ENCODE measurements around the gene WDR47. TPM values are rescaled to one million over a fixed set of nuclear protein-coding genes. Genes with fewer than 3 reads are reported as not detected.

WDR47 gene
- total RNA-seq, 1 experiment from 2014 or later, result 3.6 TPM

- Histone ChIP-seq H3K36me3 (ENCODE audit: control insufficient read depth, insufficient read depth, low read length) (no peaks in the 10 kb centered on the region), H3K27me3 (replicated peaks; ENCODE audit: control insufficient read depth, insufficient read depth, low read length) (no peaks in the 10 kb centered on the region), H3K4me3 (ENCODE audit: low read depth, low read length) (no peak overlapping the region), H3K9me3 (no peaks in the 10 kb centered on the region), H3K4me1 (no peaks in the 10 kb centered on the region)
- DNase-seq, result no peak
- BruUV-seq (replicated peaks), result no TSS peak
- H3K4me1 Mint-ChIP-seq (ENCODE audit: low read depth, unreplicated experiment), result no peaks in the 10 kb centered on the region
- no peak overlapping the region for H3K4me3 Mint-ChIP-seq (ENCODE audit: unreplicated experiment)
- H3K9me3 Mint-ChIP-seq (ENCODE audit: unreplicated experiment), result no peaks in the 10 kb centered on the region
- ChIA-PET CTCF (no interaction called here), POLR2A (no interaction called here)
- TF ChIP-seq CTCF (IDR thresholded peaks at IDR 0.05; ENCODE audit: insufficient read depth in 1 of 2, low read depth in 1 of 2, low read length in 1 of 2, severe bottlenecking in 1 of 2, unreplicated experiment in 1 of 2), result no peak
- H3K27me3 Mint-ChIP-seq (ENCODE audit: insufficient read depth, unreplicated experiment), result no peaks in the 10 kb centered on the region
- peaks cover 7% of the 10 kb centered on the region for H3K36me3 Mint-ChIP-seq (ENCODE audit: insufficient read depth, unreplicated experiment)
- intact Hi-C loops (cut with micrococcal nuclease; ENCODE audit: unreplicated experiment), result no loop called here
- H3K27ac Mint-ChIP-seq (ENCODE audit: unreplicated experiment), result no peak overlapping the region
Observed at GRCh38 chr1:109065137-109065536, 23.2 kb upstream of the WDR47 start.

GRCh38 chr1:109061183-109061582 is 19.3 kb upstream of the WDR47 start:
- Histone ChIP-seq H3K27me3 (replicated peaks; ENCODE audit: control insufficient read depth, insufficient read depth, low read length) (no peaks in the 10 kb centered on the region), H3K4me1 (no peaks in the 10 kb centered on the region), H3K36me3 (ENCODE audit: control insufficient read depth, insufficient read depth, low read length) (no peaks in the 10 kb centered on the region), H3K4me3 (ENCODE audit: low read depth, low read length) (no peak overlapping the region), H3K9me3 (no peaks in the 10 kb centered on the region)
- no peak for TF ChIP-seq CTCF (IDR thresholded peaks at IDR 0.05; ENCODE audit: insufficient read depth in 1 of 2, low read depth in 1 of 2, low read length in 1 of 2, severe bottlenecking in 1 of 2, unreplicated experiment in 1 of 2)
- H3K4me1 Mint-ChIP-seq (ENCODE audit: low read depth, unreplicated experiment), result no peaks in the 10 kb centered on the region
- ChIA-PET CTCF (interaction anchor here (1.0 kb wide), 1 partner anchor 39 kb away, joined by 3 read pairs; no protein-coding TSS in a partner anchor), POLR2A (no interaction called here)
- BruUV-seq (replicated peaks), result no TSS peak
- intact Hi-C loops (cut with micrococcal nuclease; ENCODE audit: unreplicated experiment), result no loop called here
- H3K9me3 Mint-ChIP-seq (ENCODE audit: unreplicated experiment), result no peaks in the 10 kb centered on the region
- H3K4me3 Mint-ChIP-seq (ENCODE audit: unreplicated experiment), result no peak overlapping the region
- no peaks in the 10 kb centered on the region for H3K27me3 Mint-ChIP-seq (ENCODE audit: insufficient read depth, unreplicated experiment)
- no peak for DNase-seq
- no peak overlapping the region for H3K27ac Mint-ChIP-seq (ENCODE audit: unreplicated experiment)
- H3K36me3 Mint-ChIP-seq (ENCODE audit: insufficient read depth, unreplicated experiment), result peaks cover 7% of the 10 kb centered on the region

GRCh38 chr1:109060707-109061106 is 18.8 kb upstream of the WDR47 start:
- intact Hi-C loops (cut with micrococcal nuclease; ENCODE audit: unreplicated experiment), result no loop called here
- H3K27ac Mint-ChIP-seq (ENCODE audit: unreplicated experiment), result no peak overlapping the region
- H3K36me3 Mint-ChIP-seq (ENCODE audit: insufficient read depth, unreplicated experiment), result peaks cover 7% of the 10 kb centered on the region
- ChIA-PET CTCF (interaction anchor here (1.0 kb wide), 1 partner anchor 39 kb away, joined by 3 read pairs; no protein-coding TSS in a partner anchor), POLR2A (no interaction called here)
- TF ChIP-seq CTCF (IDR thresholded peaks at IDR 0.05; ENCODE audit: insufficient read depth in 1 of 2, low read depth in 1 of 2, low read length in 1 of 2, severe bottlenecking in 1 of 2, unreplicated experiment in 1 of 2), result no peak
- H3K36me3 ChIP-seq (ENCODE audit: control insufficient read depth, insufficient read depth, low read length), result no peaks in the 10 kb centered on the region
- H3K9me3 ChIP-seq, result no peaks in the 10 kb centered on the region
- no peak for DNase-seq
- H3K9me3 Mint-ChIP-seq (ENCODE audit: unreplicated experiment), result no peaks in the 10 kb centered on the region
- BruUV-seq (replicated peaks), result no TSS peak
- no peaks in the 10 kb centered on the region for H3K27me3 Mint-ChIP-seq (ENCODE audit: insufficient read depth, unreplicated experiment)
- no peaks in the 10 kb centered on the region for H3K4me1 ChIP-seq
- no peak overlapping the region for H3K4me3 Mint-ChIP-seq (ENCODE audit: unreplicated experiment)
- H3K4me1 Mint-ChIP-seq (ENCODE audit: low read depth, unreplicated experiment), result no peaks in the 10 kb centered on the region
- H3K27me3 ChIP-seq (replicated peaks; ENCODE audit: control insufficient read depth, insufficient read depth, low read length), result no peaks in the 10 kb centered on the region
- H3K4me3 ChIP-seq (ENCODE audit: low read depth, low read length), result no peak overlapping the region
